Measurements from ENCODE around the gene CYSLTR2.
"Not testable (repeated sequence)": the region's sequence is repeated elsewhere in the genome, so short reads cannot be mapped to it uniquely, and the experiment has no call there.

The CYSLTR2 gene

DNA sequence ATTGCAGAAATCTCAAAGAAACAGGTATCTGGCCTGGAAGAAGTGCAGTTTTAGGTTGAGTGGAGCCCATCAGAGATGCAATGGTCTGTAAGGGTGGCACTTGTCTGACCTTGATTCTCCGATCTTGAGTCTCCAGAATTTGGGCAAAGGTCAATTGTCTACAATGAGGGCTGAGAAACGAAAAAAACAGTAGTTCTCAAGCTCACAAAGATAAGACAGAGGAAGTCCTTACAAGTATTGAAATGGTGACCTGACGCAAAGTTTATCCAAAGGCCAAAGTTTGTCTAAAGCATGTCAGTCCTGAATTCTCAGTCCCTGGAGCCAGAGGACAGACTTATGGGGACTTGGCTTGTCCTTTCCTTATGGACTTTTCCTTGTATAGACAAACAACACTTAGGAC is 40.3 kb downstream of the CYSLTR2 start:
- DNase-seq (ENCODE audit: low spot score) = no peak

DNA sequence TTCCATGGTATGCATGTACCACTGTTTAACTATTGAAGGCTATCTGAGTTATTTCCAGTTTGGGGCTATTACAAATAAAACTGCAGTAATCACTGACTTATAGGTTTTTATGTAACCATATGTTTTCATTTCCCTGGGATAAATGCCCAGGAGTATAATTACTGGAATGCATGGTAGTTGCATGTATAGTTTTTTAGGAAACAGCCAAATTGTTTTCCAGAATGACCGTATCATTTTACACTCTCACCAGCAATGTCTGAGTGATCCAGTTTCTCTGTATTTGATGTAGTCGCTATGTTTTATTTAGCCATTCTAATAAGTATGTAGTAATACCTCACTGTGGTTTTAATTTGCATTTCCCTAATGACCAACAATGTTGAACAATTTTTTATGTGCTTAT is 42.0 kb downstream of the CYSLTR2 start:
- no peak for DNase-seq (ENCODE audit: low spot score)

DNA sequence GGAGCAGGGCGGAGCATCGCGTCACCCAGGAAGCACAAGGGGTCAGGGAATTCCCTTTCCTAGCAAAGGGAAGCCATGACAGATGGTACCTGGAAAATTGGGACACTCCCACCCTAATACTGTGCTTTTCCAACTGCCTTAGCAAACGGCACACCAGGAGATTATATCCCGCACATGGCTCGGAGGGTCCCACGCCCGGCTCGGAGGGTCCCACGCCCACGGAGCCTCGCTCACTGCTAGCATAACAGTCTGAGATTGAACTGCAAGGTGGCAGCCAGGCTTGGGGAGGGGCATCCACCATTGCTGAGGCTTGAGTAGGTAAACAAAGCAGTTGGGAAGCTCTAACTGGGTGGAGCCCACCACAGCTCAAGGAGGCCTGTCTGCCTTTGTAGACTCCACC is 42.9 kb downstream of the CYSLTR2 start:
- DNase-seq (ENCODE audit: low spot score) = not testable (repeated sequence)

DNA sequence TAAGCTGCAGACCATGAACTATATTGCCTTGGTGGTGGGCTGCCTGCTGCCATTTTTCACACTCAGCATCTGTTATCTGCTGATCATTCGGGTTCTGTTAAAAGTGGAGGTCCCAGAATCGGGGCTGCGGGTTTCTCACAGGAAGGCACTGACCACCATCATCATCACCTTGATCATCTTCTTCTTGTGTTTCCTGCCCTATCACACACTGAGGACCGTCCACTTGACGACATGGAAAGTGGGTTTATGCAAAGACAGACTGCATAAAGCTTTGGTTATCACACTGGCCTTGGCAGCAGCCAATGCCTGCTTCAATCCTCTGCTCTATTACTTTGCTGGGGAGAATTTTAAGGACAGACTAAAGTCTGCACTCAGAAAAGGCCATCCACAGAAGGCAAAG is 53.7 kb downstream of the CYSLTR2 start:
- no peak for DNase-seq (ENCODE audit: low spot score)

DNA sequence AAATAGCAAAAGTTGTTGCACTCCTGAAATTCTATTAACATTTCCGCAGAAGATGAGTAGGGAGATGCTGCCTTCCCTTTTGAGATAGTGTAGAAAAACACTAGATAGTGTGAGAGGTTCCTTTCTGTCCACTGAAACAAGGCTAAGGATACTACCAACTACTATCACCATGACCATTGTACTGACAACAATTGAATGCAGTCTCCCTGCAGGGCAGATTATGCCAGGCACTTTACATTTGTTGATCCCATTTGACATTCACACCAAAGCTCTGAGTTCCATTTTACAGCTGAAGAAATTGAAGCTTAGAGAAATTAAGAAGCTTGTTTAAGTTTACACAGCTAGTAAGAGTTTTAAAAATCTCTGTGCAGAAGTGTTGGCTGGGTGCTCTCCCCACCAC is 55.0 kb downstream of the CYSLTR2 start:
- no peak for DNase-seq (ENCODE audit: low spot score)

DNA sequence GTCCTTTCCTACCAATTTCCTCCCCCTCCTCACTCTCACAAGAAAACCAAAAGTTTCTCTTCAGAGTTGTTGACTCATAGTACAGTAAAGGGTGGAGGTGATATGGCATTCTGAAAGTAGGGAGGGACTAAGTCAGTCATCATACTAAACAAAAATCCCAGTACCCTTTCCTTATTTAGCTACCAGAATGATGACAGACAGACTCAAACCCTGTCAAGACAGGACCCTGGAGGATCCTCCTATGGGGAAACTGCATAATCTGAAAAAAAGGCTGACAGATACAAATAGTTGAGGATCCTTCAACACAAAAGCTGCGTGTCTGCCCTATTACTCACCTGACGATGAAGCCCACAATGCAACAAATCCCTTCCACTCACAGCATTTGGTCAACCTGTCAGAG is 55.5 kb downstream of the CYSLTR2 start:
- no peak for DNase-seq (ENCODE audit: low spot score)

DNA sequence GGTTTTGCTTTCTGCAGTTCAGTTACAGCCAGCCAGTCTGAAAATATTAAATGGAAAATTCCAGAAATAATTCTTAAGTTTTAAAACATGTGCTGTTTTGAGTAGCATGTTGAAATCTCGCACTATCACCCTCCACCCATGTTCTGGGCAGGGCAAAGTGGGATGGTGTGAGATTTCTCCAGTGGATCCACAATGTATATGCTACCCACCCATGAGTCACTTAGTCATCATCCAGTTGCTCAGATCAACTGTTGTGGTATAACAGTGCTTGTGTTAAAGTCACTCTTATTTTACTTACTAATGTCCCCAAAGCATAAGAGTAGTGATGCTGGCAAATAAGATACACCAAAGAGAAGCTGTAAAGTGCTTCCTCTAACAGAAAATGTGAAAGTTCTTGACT is 56.4 kb downstream of the CYSLTR2 start:
- no peak for DNase-seq (ENCODE audit: low spot score)

DNA sequence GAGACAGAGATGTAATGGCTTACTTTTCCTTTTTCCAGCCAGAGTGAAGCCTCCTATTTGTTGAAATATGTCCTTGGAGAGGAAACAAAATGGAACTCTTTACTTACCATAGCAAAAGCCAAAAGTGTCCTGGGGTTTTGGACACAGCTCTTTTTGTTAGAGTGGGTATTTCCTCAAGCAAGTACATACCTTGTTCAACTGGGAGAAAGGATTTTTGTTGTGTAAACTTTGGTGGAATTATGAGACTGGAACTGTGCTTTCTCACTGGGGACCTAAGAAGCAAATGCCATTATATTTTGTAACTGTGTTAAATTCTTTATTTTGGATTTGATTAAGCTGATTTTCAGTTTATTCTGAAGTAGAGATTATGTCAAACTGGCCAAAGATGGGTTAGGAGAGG is 58.4 kb downstream of the CYSLTR2 start:
- no peak for DNase-seq (ENCODE audit: low spot score)

DNA sequence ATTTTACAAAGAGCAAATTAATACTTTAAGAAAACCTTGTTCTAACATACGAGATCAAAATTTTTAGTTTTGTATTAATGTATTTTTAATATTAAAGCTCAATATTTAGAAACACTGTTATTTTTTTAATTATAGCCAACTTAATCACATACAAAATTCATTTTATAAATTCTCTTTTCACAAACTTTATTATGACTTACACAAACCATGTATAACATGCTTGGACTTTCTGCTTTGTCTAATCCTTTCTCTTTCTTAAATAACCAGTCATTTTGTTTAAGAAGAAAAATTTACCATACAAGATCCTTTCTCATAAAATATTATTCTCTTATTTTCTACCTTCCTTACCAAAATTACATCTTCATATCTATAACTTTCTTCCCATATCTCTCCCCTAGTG is 62.2 kb downstream of the CYSLTR2 start:
- no peak for DNase-seq (ENCODE audit: low spot score)

DNA sequence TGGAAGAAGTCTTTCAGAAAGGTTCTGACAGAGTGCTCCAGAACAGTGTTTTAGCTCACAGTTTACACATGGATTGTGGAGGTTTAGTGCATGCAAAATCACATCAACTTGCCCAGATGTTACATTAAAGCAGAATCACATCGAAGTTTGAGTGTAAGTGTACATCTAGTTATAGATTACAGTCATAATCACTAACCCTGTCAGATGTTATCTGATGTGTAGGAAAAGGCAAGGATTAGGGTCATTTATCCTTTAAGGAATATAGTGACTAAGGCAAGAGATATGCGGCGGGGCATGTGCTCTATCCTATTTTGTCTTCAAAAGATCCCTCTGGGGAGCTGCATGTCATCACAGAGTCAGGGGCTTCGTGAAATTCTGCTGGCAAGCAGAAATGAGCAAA is 66.9 kb downstream of the CYSLTR2 start:
- DNase-seq (ENCODE audit: low spot score) = no peak

DNA sequence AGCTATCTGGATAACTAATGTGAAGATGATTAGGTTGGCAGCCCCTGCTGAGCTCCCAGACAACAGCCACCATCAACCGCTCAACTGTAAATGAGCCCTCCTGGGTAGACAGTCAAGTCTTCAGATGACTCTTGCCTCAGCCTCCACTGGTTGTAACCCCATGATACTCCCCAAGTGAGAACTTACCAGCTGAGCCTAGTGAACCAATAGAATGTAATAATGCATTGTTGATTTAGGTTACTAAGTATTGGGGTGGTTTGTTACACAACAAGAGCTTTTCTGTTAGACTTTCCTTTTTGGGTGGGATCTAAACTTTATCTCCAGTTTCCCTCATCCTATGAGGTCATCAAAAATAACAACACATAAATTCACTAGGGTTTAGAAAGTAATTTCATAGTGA is 69.4 kb downstream of the CYSLTR2 start:
- no peak for DNase-seq (ENCODE audit: low spot score)

DNA sequence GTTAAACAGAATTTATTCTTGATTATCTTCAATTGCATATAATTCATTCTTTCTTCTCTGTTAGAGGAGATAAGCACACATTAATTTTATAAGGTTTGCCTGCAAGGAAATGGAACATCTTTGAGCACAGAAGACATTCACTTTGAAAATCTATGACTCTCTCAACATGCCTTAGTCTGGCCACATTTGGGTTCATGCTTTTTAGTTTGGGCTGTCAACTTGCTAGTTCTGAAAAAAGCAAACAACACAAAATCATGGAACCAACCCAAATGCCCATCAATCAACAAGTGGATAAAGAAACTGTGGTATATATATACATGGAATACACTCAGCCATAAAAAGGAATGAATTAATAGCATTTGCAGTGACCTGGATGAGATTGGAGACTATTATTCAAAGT is 71.5 kb downstream of the CYSLTR2 start:
- no peak for DNase-seq (ENCODE audit: low spot score)

DNA sequence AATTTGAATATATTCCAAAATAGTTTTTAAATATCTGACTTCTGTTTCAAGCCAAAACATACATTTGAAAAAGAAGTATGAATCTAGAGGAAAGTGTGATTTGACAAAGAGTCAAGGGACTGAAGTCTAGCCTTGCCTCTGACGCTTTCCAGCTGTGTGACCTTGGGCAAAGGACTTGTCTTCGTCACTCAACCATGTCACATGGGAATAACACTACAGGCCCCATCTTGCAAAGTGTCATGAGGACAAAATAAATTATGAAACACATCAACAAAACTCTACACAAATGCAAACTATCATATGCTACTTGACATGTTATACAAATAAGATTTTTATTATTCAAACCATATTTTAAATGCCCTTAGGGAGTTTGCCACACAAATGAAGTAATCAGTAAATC is 73.0 kb downstream of the CYSLTR2 start:
- no peak for DNase-seq (ENCODE audit: low spot score)

DNA sequence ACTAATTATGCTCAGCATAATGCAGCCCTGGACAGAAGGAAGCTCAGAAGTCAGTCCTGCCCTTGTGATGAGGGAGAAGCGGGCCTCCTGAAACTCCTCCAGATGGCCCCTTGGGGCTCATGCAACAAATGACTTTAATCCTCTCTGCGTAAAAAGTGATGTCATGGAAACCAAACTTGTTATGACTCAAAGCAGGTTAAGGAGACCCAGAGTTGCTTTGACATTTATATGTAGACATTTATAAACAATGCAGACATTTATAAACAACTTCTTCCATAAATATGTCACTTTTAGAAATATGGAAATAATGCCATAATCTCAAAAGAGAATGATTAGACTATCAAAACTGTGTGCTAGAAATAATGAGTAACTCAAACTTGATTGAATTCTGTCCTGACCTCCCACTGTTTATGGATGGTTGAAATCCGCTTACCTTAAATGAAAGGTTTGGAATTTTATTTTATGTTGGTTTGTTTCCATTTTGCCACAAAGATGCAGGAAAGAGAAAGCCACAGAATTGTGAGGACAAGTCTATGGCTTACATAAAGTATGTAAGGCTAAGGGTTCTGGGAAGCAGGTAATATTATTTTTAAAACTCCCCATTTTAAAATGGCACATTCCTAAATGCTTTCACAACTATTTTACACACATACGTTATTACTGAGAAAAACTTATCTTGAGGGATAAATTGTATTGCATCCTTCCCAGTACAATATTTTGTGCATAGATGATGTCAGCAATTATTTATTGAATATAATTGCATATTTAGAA is 73.7 kb downstream of the CYSLTR2 start:
- DNase-seq (ENCODE audit: low spot score) = no peak

DNA sequence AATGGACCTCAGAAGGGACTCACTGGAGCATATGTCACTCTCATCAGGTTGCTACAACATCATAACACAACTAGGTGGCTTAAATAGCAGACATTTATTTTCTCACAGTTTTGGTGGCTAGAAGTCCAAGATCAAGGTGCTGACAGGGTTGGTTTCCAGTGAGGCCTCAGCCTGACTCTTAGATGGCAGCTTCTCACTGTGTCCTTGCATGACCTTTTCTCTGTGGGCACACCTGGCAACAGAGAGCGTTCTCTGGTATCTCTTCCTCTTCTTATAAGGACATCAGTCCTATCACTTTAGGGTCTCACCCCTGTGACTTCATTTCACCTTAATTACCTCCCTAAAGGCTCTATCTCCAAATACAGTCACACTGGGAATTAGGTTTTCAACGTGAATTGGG is 74.5 kb downstream of the CYSLTR2 start:
- DNase-seq (ENCODE audit: low spot score) = no peak

DNA sequence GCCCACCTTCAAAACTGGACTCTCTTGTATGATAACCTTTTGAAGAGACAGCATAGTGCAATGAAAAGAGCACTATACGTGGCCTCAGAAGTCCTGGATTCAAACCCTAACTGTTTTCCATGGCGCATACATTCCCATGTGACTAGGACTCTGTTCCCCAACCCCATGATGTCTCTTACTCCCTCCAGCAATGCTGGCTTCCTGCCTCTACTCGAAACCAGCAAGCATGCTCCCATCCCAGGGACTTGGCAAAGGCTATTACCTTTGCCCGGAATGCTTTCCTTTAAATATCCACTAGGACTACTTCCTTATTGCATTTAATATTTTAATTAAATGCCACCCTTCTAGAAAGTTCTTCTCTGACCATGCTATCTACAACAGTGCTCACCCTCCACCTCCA is 75.1 kb downstream of the CYSLTR2 start:
- DNase-seq (ENCODE audit: low spot score) = no peak

DNA sequence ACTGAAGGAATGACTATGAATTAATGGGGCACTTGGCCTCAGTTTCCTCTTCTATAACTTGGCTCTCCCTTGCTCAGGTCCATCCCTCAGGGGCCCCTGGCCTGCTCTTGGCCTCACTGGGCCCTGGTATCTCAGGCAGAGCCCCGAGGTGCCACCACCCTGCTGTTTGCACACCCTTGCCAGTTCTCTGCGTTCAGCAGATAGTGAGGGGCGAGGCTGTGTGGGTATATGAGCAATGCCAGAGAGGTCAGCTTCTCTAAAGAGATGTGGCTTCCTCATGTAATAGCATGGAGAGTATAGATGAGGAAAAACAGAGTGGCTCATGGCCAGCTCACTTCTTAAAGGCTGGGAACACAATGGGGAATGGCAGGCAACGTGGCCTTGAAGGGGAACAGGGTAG is 76.1 kb downstream of the CYSLTR2 start:
- no peak for DNase-seq (ENCODE audit: low spot score)

DNA sequence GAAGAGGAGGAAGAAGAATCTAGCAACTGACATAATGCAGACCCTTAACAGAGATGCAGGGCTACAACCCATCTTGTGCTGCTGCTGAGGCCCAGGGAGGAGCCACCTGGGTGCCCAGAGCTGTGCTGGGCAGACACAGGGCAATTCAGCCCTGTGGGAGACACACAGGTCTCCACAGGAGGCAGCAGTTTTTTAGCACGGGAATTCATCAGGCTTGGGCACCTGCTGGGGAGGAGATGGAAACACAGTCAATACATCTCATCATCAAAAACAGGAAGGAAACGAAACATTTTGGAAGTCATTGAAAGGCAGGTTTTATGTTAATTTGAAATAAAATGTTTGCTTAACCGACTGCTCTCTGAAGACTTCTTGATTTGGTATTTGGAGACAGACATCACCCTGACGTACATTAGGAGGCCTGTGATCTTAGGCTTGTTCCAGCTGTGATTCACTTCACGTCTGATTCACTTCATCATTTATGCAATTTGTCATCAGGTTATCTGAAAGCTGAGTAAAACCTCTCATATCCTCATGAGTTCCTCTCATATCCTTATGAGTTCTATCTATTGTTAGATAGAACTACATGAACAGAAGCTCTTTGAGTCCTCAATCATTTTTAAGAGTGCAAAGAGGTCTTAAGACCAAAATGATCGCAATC is 77.4 kb downstream of the CYSLTR2 start:
- no peak for DNase-seq (ENCODE audit: low spot score)

DNA sequence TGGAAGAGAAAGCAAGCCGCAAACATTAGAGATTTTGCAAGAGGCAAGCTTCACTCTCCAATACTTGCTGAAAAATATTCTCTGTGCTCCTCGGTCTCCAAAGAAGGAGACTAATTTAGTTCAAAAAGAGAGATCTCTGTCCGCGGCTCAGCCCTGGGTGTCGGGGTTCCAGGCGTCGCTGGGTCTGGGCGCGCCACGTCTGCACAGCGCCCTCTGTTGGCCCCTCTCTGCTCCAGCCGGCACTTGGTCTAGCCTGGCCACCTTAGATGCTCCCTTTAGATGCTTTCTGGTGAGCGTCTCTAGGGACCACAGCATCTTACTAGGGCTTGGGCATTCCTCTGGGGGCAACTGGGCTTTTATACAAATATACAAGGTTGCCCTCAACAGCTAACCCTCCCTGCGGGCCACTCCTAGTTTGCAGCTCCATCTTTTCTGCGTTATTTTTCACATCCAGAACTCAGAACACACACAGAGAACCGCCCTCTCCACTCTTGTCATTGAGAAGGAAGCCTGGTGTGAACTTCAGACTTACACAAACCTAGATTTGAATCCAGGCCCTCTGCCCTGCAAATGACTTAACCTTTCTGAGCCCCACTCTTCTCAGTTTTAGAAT is 78.3 kb downstream of the CYSLTR2 start:
- no peak for DNase-seq (ENCODE audit: low spot score)

DNA sequence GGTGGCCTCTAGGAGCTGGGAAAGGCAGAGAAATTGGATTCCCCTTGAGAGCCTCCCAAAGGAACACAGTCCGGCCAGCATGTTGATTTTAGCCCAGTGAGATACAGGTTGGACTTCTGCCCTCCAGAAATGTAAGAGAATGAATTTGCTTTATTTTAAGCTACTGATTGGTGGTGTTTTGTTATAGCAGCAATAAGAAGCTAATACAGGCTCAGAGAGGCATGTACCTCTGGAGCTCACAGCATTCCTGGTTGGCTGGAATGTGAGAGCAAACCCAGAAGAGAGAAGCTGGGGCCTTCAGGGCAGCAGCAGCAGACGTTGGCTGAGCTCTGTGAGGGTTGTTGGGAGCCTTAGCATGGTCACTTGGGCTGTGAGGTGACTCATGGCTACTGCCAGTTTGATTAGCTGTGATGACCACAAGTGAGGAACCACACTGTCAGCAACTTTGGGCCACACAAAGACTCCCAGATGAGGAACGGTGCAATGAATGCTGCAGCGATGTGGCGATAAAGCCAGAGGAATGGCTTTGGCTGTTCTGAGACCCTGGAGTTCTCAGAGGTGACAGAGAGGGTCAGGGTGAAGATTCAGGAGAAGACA is 80.1 kb downstream of the CYSLTR2 start:
- DNase-seq (ENCODE audit: low spot score) = no peak

DNA sequence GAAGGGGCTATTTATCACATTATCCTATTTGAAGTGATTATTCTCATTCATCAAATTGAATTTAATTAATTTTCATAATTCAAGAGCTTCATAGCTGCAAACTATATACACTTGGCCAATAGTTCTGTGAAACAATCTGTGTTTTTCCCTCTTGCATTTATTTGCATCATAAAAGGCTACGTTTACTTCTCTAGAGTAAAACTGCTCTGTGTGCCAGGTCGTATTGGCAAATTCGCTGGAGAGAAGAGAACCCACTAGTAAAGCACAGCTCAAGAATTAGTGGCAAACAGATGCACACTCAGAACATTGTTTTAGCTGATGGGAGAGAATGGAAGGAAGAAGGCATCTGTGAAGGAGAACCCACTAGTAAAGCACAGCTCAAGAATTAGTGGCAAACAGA is 81.8 kb downstream of the CYSLTR2 start:
- DNase-seq (ENCODE audit: low spot score) = no peak

DNA sequence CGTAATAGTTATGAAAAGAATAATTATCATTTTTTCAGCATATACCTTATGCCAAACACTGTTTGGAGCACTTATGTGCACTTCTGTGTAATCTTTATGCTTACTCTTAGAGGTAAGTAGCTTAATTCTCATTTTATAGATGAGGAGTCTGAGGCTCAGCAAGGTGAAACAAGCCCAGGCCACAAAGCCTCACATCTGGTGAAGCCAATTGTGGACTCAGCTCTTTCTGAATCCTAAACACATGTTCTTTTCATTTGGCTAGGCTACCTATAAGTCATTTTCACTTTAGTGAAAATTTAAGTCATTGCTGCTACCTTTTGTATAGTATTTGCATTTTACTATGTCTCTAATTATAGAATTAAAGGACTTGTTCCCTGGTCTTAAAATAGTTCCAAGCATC is 84.0 kb downstream of the CYSLTR2 start:
- DNase-seq (ENCODE audit: low spot score) = no peak

DNA sequence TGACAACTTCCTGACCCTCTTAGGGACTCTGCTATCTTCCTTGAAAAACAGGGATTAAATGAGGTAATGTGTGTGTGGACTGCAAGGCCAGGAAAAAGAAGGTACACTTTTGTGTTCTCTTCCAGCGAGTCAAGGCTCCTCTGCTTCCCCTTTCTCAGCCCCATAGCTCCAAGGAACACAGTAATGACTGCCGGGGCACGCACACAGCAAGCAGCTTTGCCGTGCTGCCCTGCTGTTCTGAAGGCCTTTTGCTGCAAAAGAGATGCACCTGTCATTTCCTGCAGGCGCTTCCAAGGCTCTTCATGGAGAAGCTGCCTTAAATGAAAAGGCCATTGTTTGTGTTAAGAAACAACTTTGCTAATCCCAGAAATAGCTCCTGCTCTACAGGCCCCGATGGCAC is 84.6 kb downstream of the CYSLTR2 start:
- DNase-seq (ENCODE audit: low spot score) = no peak

All from SW480 (cell line).